HepG2 (cell line): ENCODE measurements around the gene FBXO24. TPM values are rescaled to one million over a fixed set of nuclear protein-coding genes. Genes with fewer than 3 reads are reported as not detected.

ENCODE experiments used
- ATAC-seq: fragments of 200-7000 bp; cut with Tn5 transposase; 3 replicates; pipeline ENCODE4 v1.9.1; 2020; ENCODE audit warnings: mild to moderate bottlenecking, moderate library complexity
- BruUV-seq: library from RNA; stranded (reverse); fragments of 400-500 nt; replicated peaks from 2 replicates; lab custom pipeline; 2021; lab: Mats Ljungman, UMichigan
- CTCF ChIA-PET: fragments of 300-600 bp; formaldehyde crosslinking; extraction: SDS; loops from one replicate; lab custom pipeline; 2021; ENCODE audit warnings: low total read pairs, inconsistent platforms, low intra/inter-chr PET ratio; lab: Yijun Ruan, JAX
- POLR2A ChIA-PET: fragments of 350-600 bp; sonication (Branson Sonifier 250); formaldehyde crosslinking; loops from one replicate; lab custom pipeline; 2020; ENCODE audit warnings: antibody characterized with exemption, inconsistent platforms; lab: Yijun Ruan, JAX
- DNase-seq: peaks from one replicate; pipeline ENCODE4 v3.0.0-alpha.2; 2015; ENCODE audit warnings: low spot score
- FAIRE-seq: peaks from 3 replicates; lab custom pipeline; 2011; peaks lifted over from hg19 to GRCh38; lab: Jason Lieb, UNC
- H2AFZ ChIP-seq: one replicate; pipeline ENCODE4 v1.6.1; 2011; ENCODE audit warnings: low read length, inconsistent platforms
- H3K27ac ChIP-seq: fragments of 300-600 bp; 3 replicates; pipeline ENCODE4 v1.8.0; 2011; ENCODE audit warnings: mixed run types, mild to moderate bottlenecking, mixed read lengths, low read length, inconsistent platforms; ENCODE audit not compliant: insufficient read depth; ENCODE audit errors: extremely low read length
- H3K27me3 ChIP-seq, 2 experiments: fragments of 200-600 bp in 1 of 2; 2 replicates in 1 of 2; 3 replicates in 1 of 2; pipeline versions ENCODE4 v1.6.0 to v1.8.0; 2011; ENCODE audit warnings: low read length in 2 of 2, mild to moderate bottlenecking in 2 of 2, moderate library complexity in 2 of 2, inconsistent platforms in 1 of 2; ENCODE audit not compliant: insufficient read depth in 2 of 2, control insufficient read depth in 1 of 2
- H3K36me3 ChIP-seq, 2 experiments: fragments of 200-600 bp in 1 of 2; replicated peaks in 1 of 2; 2 replicates in 1 of 2; 3 replicates in 1 of 2; pipeline versions ENCODE4 v1.5.1 to v1.8.0; 2011; ENCODE audit warnings: low read length in 2 of 2, inconsistent platforms in 1 of 2; ENCODE audit not compliant: insufficient read depth in 2 of 2, control insufficient read depth in 1 of 2
- H3K4me1 ChIP-seq: 2 replicates; pipeline ENCODE4 v1.5.1; 2012; ENCODE audit warnings: low read length, inconsistent platforms; ENCODE audit not compliant: insufficient read depth
- H3K4me2 ChIP-seq: 2 replicates; pipeline ENCODE4 v1.6.0; 2011; ENCODE audit warnings: low read depth, low read length, inconsistent platforms
- H3K4me3 ChIP-seq, 3 experiments: fragments of 200-600 bp in 1 of 3; sonication (generic), shearing (Covaris generic) in 1 of 3; replicated peaks in 1 of 3; 2 replicates each; pipeline ENCODE4 v1.5.1; 2011 to 2016; ENCODE audit warnings: low read length in 3 of 3, inconsistent platforms in 2 of 3, low read depth in 2 of 3, mild to moderate bottlenecking in 2 of 3, control low read depth in 1 of 3, mixed read lengths in 1 of 3; ENCODE audit not compliant: insufficient read depth in 1 of 3
- H3K79me2 ChIP-seq: one replicate; pipeline ENCODE4 v1.6.1; 2011; ENCODE audit warnings: low read length, inconsistent platforms; ENCODE audit not compliant: insufficient read depth
- H3K9ac ChIP-seq: 2 replicates; pipeline ENCODE4 v1.6.0; 2011; ENCODE audit warnings: mild to moderate bottlenecking, low read depth, low read length, inconsistent platforms; ENCODE audit not compliant: insufficient read depth
- H3K9me3 ChIP-seq: 2 replicates; pipeline ENCODE4 v1.5.1; 2012; ENCODE audit warnings: mild to moderate bottlenecking, low read length
- H4K20me1 ChIP-seq: 2 replicates; pipeline ENCODE4 v1.6.0; 2011; ENCODE audit warnings: inconsistent platforms, mild to moderate bottlenecking, low read length, moderate library complexity; ENCODE audit not compliant: insufficient read depth
- ASH2L ChIP-seq: fragments of 300-600, 200-600 bp; sonication (generic); IDR thresholded peaks from 2 replicates; pipeline ENCODE4 v1.7.0; 2017; ENCODE audit warnings: low read depth, mild to moderate bottlenecking, moderate library complexity, mixed read lengths, low read length; ENCODE audit not compliant: insufficient read length
- IKZF1 ChIP-seq: fragments of 450-650 bp; IDR thresholded peaks from 2 replicates; pipeline ENCODE4 v1.7.1; 2016
- RBFOX2 ChIP-seq: fragments of 200-400 bp; formaldehyde crosslinking; IDR thresholded peaks from 2 replicates; pipeline ENCODE4 v1.6.1; 2017; ENCODE audit warnings: low read depth, mild to moderate bottlenecking, low read length
- TRIM24 ChIP-seq: sonication (generic); formaldehyde crosslinking; IDR thresholded peaks from 2 replicates; pipeline ENCODE4 v1.8.0; 2022; ENCODE audit warnings: mild to moderate bottlenecking, missing genetic modification reagents
- ZNF207 ChIP-seq: fragments of 450-650 bp; IDR thresholded peaks from 2 replicates; pipeline ENCODE4 v1.6.1; 2016; ENCODE audit warnings: antibody characterized with exemption, borderline replicate concordance
- ZNF619 ChIP-seq: sonication (generic); formaldehyde crosslinking; IDR thresholded peaks from 2 replicates; pipeline ENCODE4 v1.4.0; 2020; ENCODE audit warnings: mild to moderate bottlenecking, missing genetic modification reagents
- WGBS: methylation state at CpG from one replicate; pipeline ENCODE4 v1.1.6; 2017; ENCODE audit warnings: low lambda C conversion rate; 5-methylcytosine and 5-hydroxymethylcytosine counted together
- in situ Hi-C: cut with HindIII; loops from 2 replicates; pipeline ENCODE4 v1.10.0; 2017; ENCODE audit warnings: low pct_unique_long_range_greater_than_20kb; ENCODE audit not compliant: extremely low pct_ligation_motif_present
- intact Hi-C: fragments of 100-400 bp; cut with micrococcal nuclease; formaldehyde crosslinking; loops from one replicate; pipeline ENCODE4 v1.10.0; 2022; ENCODE audit not compliant: unreplicated experiment
- polyA plus RNA-seq, 8 experiments: library from polyadenylated mRNA; depleted of rRNA in 3 of 8; stranded (reverse) in 7 of 8; unstranded in 1 of 8; fragments of >200 nt; fragmentation: Illumina TruSeq in 4 of 8; extraction: Trizol in 4 of 8; gene quantifications; 2 replicates each; pipeline versions ENCODE4 v1.2.1 to v1.2.3, GENCODE V29; 2011 to 2016; ENCODE audit warnings: low read depth in 4 of 8, missing spikeins in 1 of 8, mixed read lengths in 1 of 8; ENCODE audit not compliant: insufficient read depth in 1 of 8
- total RNA-seq, 5 experiments: library from RNA; depleted of rRNA; stranded (reverse); fragments of >200 nt; fragmentation: Illumina TruSeq; extraction: Trizol; gene quantifications; 2 replicates each; pipeline ENCODE4 v1.2.3, GENCODE V29; 2016; ENCODE audit warnings: low read depth in 1 of 5
- TF ChIP-seq, protein P1 (sequence below): sonication (generic); formaldehyde crosslinking; IDR thresholded peaks from 2 replicates; pipeline ENCODE4 v1.4.0; 2020; ENCODE audit warnings: missing genetic modification reagents
- TF ChIP-seq, protein P2 (sequence below): sonication (generic); formaldehyde crosslinking; IDR thresholded peaks from 2 replicates; pipeline ENCODE4 v1.9.0; 2021; ENCODE audit warnings: missing genetic modification reagents, mild to moderate bottlenecking, borderline replicate concordance
- TF ChIP-seq, protein P3 (sequence below): sonication (generic); formaldehyde crosslinking; IDR thresholded peaks from 2 replicates; pipeline ENCODE4 v1.4.0; 2020; ENCODE audit warnings: missing genetic modification reagents, mild to moderate bottlenecking, borderline replicate concordance
- TF ChIP-seq, protein P4 (sequence below): sonication (generic); formaldehyde crosslinking; IDR thresholded peaks from 2 replicates; pipeline ENCODE4 v1.5.1; 2020; ENCODE audit warnings: mild to moderate bottlenecking, moderate library complexity, missing genetic modification reagents
- TF ChIP-seq, protein P5 (sequence below): sonication (generic); formaldehyde crosslinking; IDR thresholded peaks from 2 replicates; pipeline ENCODE4 v1.4.0; 2020; ENCODE audit warnings: missing genetic modification reagents

The FBXO24 gene
- total and polyA plus RNA-seq, 2 of the 13 experiments (the other 11 are each of a cell fraction or from before 2014, with no cell fraction given), result 0.20 to 0.55 TPM

DNA sequence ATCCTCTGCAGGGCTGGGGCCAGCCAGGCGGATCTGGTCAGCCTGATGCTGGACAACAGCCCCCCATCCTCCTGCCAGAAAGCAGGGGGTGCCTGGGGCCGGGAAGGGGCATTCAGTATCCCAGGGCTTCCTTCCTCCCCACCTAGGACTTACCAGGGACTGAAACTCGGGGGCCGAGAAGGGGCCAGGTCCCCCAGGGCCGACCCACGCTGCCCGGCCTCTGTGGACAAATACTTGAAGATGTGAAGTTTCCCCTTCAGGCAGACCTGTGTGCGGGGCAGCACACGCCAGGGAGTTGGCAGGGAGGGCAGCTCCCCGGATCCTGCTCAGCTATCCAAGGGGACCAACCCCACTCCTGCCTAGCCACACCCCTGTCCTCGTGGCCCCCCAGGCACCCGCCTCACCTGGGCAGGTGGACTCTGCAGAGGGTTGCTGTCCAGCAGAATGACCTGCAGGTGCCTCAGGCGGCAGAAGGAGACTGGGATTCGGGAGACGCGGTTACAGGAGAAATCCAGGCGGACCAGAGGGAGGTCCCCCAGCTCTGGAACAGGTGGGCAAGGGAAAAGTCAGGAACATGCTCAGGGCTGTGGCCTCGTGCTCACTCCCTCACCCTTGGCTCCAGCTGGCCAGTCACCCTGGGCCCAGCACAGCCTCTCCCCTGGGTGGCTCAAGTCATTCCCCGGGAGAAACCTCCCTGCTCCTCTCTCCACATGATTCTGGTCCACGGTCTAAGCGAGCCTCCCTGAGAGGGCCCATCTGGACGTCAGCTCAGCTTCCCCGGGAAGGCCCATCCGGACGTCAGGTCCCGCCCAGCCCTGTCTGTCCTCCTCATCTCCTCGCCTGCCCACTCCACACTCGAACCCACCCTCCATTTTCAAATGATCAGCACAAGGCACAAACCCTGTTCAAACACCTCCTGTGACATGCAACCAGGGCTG lies 7.6 kb upstream of the FBXO24 start (continued):
- peak; percentile 27; the same call in 1 of the 2 replicates for TF ChIP-seq RBFOX2
- TF ChIP-seq, protein P1, sequence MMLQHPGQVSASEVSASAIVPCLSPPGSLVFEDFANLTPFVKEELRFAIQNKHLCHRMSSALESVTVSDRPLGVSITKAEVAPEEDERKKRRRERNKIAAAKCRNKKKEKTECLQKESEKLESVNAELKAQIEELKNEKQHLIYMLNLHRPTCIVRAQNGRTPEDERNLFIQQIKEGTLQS (CRISPR knock-in tag), result no peak
- TF ChIP-seq, protein P2, sequence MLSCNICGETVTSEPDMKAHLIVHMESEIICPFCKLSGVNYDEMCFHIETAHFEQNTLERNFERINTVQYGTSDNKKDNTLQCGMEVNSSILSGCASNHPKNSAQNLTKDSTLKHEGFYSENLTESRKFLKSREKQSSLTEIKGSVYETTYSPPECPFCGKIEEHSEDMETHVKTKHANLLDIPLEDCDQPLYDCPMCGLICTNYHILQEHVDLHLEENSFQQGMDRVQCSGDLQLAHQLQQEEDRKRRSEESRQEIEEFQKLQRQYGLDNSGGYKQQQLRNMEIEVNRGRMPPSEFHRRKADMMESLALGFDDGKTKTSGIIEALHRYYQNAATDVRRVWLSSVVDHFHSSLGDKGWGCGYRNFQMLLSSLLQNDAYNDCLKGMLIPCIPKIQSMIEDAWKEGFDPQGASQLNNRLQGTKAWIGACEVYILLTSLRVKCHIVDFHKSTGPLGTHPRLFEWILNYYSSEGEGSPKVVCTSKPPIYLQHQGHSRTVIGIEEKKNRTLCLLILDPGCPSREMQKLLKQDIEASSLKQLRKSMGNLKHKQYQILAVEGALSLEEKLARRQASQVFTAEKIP (CRISPR knock-in tag), result no peak
- TF ChIP-seq, all 625 proteins: peak for 5

DNA sequence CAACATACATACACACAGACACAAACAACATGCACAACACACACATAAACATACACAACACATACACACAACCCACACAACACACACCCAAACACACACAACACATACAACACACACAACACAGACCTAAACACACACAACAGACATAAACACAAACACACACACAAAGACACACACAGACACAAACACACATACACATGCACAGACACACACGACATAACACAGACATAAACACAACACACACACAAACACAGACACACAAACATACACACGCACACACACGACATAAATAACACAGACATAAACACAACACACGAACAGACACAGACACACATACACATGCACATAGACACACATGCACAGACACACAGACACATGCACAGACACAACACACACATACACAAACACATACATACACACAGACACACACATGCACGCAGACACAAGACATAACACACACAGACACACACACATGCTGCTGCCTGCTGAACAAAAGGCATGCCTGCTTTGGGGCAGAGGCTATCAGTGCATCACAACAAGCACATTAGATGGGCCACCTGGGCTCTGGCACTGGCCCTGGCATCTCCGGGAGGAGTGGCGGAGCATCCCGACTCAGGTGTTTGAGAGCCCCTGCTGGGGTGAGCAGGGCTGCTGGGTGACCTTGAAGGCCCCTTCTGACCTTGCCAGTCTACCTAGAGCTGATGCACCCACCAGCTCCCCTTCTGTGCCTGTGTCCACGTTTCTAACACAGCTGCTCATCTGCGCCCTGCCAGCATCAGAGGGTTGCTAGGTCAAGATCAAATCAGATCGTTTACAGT lies 5.5 kb upstream of the FBXO24 start:
- H4K20me1 ChIP-seq, result peaks cover 6% of the 10 kb centered on the region; the same call in 1 of the 2 replicates
- H3K9ac ChIP-seq, result no peak overlapping the region
- H3K4me2 ChIP-seq, result no peak overlapping the region
- ATAC-seq (no peak), FAIRE-seq (peak; percentile 67), DNase-seq (no peak)
- 86% methylated on average over 11 of the region's 11 CpGs for WGBS
- ChIA-PET POLR2A (interaction anchor here (1.6 kb wide), 1 partner anchor 9 kb away, joined by 8 read pairs; no protein-coding TSS in a partner anchor), CTCF (no interaction called here)
- no peak overlapping the region for H3K4me3 ChIP-seq
- H3K79me2 ChIP-seq, result peaks cover 6% of the 10 kb centered on the region
- peaks cover 13 to 30% of the 10 kb centered on the region in 2 experiments; a peak in 4 of 5 replicates for H3K36me3 ChIP-seq
- no peak overlapping the region for H3K27ac ChIP-seq
- no peaks in the 10 kb centered on the region; a peak in 1 of 5 replicates for H3K27me3 ChIP-seq
- in situ Hi-C loops, result no loop called here
- intact Hi-C loops, result no loop called here
- H3K9me3 ChIP-seq, result no peaks in the 10 kb centered on the region
- H3K4me1 ChIP-seq, result peaks cover 20% of the 10 kb centered on the region
- no peak overlapping the region for H2AFZ ChIP-seq
- TSS peak; percentile 46 for BruUV-seq
- TF ChIP-seq, protein P3, sequence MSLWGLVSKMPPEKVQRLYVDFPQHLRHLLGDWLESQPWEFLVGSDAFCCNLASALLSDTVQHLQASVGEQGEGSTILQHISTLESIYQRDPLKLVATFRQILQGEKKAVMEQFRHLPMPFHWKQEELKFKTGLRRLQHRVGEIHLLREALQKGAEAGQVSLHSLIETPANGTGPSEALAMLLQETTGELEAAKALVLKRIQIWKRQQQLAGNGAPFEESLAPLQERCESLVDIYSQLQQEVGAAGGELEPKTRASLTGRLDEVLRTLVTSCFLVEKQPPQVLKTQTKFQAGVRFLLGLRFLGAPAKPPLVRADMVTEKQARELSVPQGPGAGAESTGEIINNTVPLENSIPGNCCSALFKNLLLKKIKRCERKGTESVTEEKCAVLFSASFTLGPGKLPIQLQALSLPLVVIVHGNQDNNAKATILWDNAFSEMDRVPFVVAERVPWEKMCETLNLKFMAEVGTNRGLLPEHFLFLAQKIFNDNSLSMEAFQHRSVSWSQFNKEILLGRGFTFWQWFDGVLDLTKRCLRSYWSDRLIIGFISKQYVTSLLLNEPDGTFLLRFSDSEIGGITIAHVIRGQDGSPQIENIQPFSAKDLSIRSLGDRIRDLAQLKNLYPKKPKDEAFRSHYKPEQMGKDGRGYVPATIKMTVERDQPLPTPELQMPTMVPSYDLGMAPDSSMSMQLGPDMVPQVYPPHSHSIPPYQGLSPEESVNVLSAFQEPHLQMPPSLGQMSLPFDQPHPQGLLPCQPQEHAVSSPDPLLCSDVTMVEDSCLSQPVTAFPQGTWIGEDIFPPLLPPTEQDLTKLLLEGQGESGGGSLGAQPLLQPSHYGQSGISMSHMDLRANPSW (CRISPR knock-in tag), result no peak
- no peak for TF ChIP-seq TRIM24
- TF ChIP-seq IKZF1, result 0 out of 2 replicates have a peak, but pooled peaks have one; percentile 80
- no peak for TF ChIP-seq ZNF619
- TF ChIP-seq, protein P4, sequence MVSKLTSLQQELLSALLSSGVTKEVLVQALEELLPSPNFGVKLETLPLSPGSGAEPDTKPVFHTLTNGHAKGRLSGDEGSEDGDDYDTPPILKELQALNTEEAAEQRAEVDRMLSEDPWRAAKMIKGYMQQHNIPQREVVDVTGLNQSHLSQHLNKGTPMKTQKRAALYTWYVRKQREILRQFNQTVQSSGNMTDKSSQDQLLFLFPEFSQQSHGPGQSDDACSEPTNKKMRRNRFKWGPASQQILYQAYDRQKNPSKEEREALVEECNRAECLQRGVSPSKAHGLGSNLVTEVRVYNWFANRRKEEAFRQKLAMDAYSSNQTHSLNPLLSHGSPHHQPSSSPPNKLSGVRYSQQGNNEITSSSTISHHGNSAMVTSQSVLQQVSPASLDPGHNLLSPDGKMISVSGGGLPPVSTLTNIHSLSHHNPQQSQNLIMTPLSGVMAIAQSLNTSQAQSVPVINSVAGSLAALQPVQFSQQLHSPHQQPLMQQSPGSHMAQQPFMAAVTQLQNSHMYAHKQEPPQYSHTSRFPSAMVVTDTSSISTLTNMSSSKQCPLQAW, result no peak
- peak; percentile 74; the same call in 1 of the 2 replicates for TF ChIP-seq ZNF207
- no peak for TF ChIP-seq ASH2L
- TF ChIP-seq, protein P5, sequence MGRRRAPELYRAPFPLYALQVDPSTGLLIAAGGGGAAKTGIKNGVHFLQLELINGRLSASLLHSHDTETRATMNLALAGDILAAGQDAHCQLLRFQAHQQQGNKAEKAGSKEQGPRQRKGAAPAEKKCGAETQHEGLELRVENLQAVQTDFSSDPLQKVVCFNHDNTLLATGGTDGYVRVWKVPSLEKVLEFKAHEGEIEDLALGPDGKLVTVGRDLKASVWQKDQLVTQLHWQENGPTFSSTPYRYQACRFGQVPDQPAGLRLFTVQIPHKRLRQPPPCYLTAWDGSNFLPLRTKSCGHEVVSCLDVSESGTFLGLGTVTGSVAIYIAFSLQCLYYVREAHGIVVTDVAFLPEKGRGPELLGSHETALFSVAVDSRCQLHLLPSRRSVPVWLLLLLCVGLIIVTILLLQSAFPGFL, result no peak
